Upper lobe of right lung (tissue), 1 donor: ENCODE measurements around the gene UNC50. TPM values are rescaled to one million over a fixed set of nuclear protein-coding genes. Genes with fewer than 3 reads are reported as not detected.
A peak's percentile ranks its signal among the peaks of the same experiment; 100 is the strongest.

Experiments used
- ATAC-seq: fragments of 200-7000 bp; cut with Tn5 transposase; one replicate; pipeline ENCODE4 v1.9.1; 2020; ENCODE audit warnings: mild to moderate bottlenecking, moderate library complexity
- DNase-seq: peaks from one replicate; pipeline ENCODE4 v3.0.0-alpha.2; 2020
- H3K27ac ChIP-seq: fragments of 200-600 bp; one replicate; pipeline ENCODE4 v1.8.0; 2022
- H3K27me3 ChIP-seq: fragments of 200-600 bp; one replicate; pipeline ENCODE4 v1.8.0; 2022; ENCODE audit warnings: mild to moderate bottlenecking
- H3K36me3 ChIP-seq: fragments of 200-600 bp; one replicate; pipeline ENCODE4 v1.8.0; 2022
- H3K4me1 ChIP-seq: fragments of 200-600 bp; one replicate; pipeline ENCODE4 v1.8.0; 2022
- H3K4me3 ChIP-seq: fragments of 200-600 bp; one replicate; pipeline ENCODE4 v1.8.0; 2022; ENCODE audit warnings: mild to moderate bottlenecking
- H3K9me3 ChIP-seq: fragments of 200-600 bp; one replicate; pipeline ENCODE4 v1.8.0; 2022
- intact Hi-C: fragments of 100-400 bp; cut with DNase I; formaldehyde crosslinking; loops from one replicate; pipeline ENCODE4 v1.11.0; 2022
- total RNA-seq: library from RNA; stranded (reverse); fragmentation: NEBNext Ultra II Directional; extraction: Animal tissue kit (Norgen Biotek cat#: 25700); gene quantifications from one replicate; pipeline ENCODE4 v1.2.1, GENCODE V29; 2021
- TF ChIP-seq, protein P1 (sequence below): fragments of 200-600 bp; IDR thresholded peaks from one replicate; pipeline ENCODE4 v1.8.0; 2022; ENCODE audit warnings: antibody characterized with exemption
- donor health status: DM: no; HTN: yes; CAD: no; lungs with severe emphysema.

Gene UNC50
- total RNA-seq, 1 donor from 2014 or later, result 53.4 TPM

DNA sequence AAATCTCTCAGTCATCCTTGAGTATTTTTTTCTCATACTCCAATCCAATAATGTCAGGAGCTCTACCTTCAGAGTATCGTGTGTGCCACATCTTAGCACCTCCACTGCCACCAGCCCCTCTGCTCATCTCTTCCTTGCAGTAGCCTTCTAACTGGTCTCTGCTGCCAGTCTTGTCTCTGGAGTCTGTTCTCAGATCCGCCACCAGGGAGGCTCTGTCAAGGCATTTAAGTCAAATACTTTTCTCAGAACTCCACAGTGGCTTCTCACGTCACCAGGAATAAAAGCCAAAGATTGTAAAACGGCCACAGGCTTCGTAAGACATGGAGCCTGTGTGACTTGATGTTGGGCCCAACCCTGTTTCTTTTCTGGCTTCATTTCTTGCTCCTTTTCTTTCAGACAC lies 7.1 kb downstream of the UNC50 start:
- Histone ChIP-seq H3K27ac (no peak overlapping the region), H3K4me1 (peaks cover 9% of the 10 kb centered on the region), H3K9me3 (no peaks in the 10 kb centered on the region), H3K36me3 (peaks cover 96% of the 10 kb centered on the region), H3K27me3 (no peaks in the 10 kb centered on the region), H3K4me3 (no peak overlapping the region)
- intact Hi-C loops, result no loop called here
- ATAC-seq (no peak), DNase-seq (no peak)
- TF ChIP-seq, protein P1, sequence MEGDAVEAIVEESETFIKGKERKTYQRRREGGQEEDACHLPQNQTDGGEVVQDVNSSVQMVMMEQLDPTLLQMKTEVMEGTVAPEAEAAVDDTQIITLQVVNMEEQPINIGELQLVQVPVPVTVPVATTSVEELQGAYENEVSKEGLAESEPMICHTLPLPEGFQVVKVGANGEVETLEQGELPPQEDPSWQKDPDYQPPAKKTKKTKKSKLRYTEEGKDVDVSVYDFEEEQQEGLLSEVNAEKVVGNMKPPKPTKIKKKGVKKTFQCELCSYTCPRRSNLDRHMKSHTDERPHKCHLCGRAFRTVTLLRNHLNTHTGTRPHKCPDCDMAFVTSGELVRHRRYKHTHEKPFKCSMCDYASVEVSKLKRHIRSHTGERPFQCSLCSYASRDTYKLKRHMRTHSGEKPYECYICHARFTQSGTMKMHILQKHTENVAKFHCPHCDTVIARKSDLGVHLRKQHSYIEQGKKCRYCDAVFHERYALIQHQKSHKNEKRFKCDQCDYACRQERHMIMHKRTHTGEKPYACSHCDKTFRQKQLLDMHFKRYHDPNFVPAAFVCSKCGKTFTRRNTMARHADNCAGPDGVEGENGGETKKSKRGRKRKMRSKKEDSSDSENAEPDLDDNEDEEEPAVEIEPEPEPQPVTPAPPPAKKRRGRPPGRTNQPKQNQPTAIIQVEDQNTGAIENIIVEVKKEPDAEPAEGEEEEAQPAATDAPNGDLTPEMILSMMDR, result no peak

DNA sequence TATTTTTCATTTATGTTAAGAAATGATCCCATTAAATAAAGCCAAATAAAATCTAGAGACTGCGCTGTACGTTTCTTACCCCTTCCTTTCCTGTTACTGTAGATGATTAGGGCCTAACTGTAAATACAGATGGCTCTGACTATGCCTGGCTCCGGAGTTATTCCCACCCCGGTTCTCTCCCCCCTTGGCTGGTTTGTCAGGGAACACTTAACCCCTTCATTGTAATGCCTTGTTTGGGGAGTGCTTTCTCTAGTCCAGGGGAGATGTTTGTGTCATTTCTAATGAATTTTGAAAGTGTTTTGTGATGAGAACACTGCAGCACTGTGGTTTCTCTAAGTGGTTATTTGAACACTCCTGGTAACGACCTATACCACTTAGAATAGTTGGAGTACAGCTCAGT lies 8.8 kb downstream of the UNC50 start:
- peaks cover 95% of the 10 kb centered on the region for H3K36me3 ChIP-seq
- intact Hi-C loops, result no loop called here

DNA sequence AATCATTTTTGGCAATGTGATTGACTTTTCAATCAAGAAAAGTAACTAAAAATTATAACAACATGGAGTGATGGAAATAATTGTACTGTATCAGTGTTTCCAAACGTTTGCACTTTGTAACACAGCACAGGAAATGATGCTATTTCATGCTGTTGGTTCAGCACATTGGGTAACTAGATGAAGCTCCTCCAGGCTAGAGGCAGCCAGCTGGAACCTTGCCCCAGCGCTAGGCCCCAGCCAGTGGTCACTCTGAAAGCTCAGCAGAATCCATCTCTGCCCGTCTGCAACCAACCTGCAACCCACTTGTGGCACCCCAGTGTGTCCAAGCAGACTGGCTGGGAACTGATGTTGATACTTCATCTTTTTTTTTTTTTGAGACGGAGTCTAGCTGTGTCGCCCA lies 15.3 kb downstream of the UNC50 start:
- no peak overlapping the region for H3K27ac ChIP-seq

More for the DNA sequence above, 8.8 kb downstream of the UNC50 start:
- ATAC-seq, result no peak
- DNase-seq, result no peak
- TF ChIP-seq, protein P1, result no peak
- Histone ChIP-seq H3K4me1 (no peaks in the 10 kb centered on the region), H3K27me3 (no peaks in the 10 kb centered on the region), H3K9me3 (no peaks in the 10 kb centered on the region), H3K27ac (no peak overlapping the region), H3K4me3 (no peak overlapping the region)

DNA sequence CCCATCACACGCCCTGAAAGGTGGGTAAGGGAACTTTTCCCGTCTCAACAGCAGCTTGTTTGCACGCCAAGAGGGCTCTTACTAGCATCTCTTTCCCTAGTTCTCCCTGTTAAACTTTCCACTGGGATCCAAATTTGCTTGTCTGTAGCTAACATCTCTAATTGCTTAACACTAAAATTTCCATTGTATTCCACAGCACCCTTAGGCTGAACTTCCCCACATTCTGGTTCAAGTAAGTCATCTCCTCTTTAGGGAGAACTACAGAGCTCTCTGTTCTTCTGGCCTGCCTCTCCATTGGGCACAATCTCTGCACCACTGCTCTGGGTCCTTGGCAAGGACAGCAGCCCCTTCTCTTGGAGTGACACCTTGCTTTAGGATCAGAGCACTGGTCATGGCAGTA lies 24.0 kb downstream of the UNC50 start:
- Histone ChIP-seq H3K27ac (no peak overlapping the region), H3K27me3 (no peaks in the 10 kb centered on the region), H3K36me3 (peaks cover 78% of the 10 kb centered on the region), H3K4me1 (no peaks in the 10 kb centered on the region), H3K4me3 (no peak overlapping the region), H3K9me3 (no peaks in the 10 kb centered on the region)
- TF ChIP-seq, protein P1, result no peak
- ATAC-seq (no peak), DNase-seq (no peak)
- intact Hi-C loops, result no loop called here

More for the DNA sequence above, 15.3 kb downstream of the UNC50 start:
- Histone ChIP-seq H3K4me1 (no peaks in the 10 kb centered on the region), H3K4me3 (no peak overlapping the region), H3K9me3 (no peaks in the 10 kb centered on the region), H3K36me3 (peaks cover 45% of the 10 kb centered on the region), H3K27me3 (no peaks in the 10 kb centered on the region)
- DNase-seq (peak; percentile 70), ATAC-seq (peak; percentile 69)
- intact Hi-C loops, result no loop called here
- TF ChIP-seq, protein P1, result no peak

DNA sequence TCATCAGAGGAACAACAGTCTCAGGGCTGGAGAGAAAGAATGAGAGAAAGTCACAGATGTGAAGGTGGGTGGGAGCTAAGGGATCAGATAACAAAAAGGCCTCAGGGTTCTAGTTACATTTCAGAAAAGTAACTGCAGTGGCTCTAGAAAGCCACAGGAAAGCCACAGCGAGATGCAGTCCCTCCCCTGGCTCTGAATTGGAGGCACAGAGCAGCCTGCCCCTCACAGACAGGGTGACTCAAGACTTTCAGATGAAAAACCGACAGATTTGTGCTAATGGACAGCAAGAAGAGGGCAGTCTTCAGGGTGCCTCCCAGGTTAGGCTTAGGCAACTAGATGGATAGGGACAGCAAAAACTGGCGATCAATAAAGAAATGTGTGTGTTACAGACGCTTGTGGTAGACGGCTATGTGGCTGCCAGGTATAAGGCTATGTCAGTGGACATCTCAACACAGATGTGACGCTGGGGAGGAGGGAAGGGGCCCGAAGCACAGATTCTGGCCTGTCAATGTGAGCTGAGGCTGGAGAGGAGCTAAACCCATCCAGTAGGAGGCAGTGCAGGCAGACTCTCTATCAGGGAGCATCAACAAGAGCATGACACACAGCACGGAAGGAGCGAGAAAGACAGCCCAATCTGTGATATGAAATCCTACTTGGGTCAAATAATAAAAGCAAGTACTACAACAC lies 26.2 kb downstream of the UNC50 start:
- peaks cover 95% of the 10 kb centered on the region for H3K36me3 ChIP-seq
- TF ChIP-seq, protein P1, result no peak

More for the DNA sequence above, 26.2 kb downstream of the UNC50 start:
- ATAC-seq, result peak; percentile 32
- Histone ChIP-seq H3K9me3 (no peaks in the 10 kb centered on the region), H3K27ac (no peak overlapping the region), H3K4me1 (no peaks in the 10 kb centered on the region), H3K27me3 (no peaks in the 10 kb centered on the region), H3K4me3 (no peak overlapping the region)
- no peak for DNase-seq
- intact Hi-C loops, result no loop called here
